Keratinocyte (primary cell): ENCODE measurements around the gene BCAS3.

Source experiments
- CTCF ChIP-seq, 3 experiments: IDR thresholded peaks in 1 of 3; conservative IDR thresholded peaks in 1 of 3; optimal IDR thresholded peaks in 1 of 3; 2 replicates in 2 of 3; 3 replicates in 1 of 3; pipeline versions ENCODE3 to v1.5.1; 2011; ENCODE audit warnings: low read length in 3 of 3, mild to moderate bottlenecking in 3 of 3, moderate library complexity in 2 of 3, control low read depth in 1 of 3, inconsistent platforms in 1 of 3; ENCODE audit not compliant: insufficient read depth in 2 of 3; ENCODE audit errors: extremely low read depth in 1 of 3
- EZH2 ChIP-seq: IDR thresholded peaks from one replicate; pipeline ENCODE4 v1.6.1; 2012; ENCODE audit warnings: inconsistent platforms, mild to moderate bottlenecking, low read length, moderate library complexity

- TF ChIP-seq CTCF (optimal IDR thresholded peaks at IDR 0.05 in 1 of 3, IDR thresholded peaks at IDR 0.05 in 1 of 3, conservative IDR thresholded peaks at IDR 0.05 in 1 of 3; ENCODE audit: extremely low read depth in 1 of 3, insufficient read depth in 2 of 3, low read length in 3 of 3), result no peak
- TF ChIP-seq EZH2, result no peak
Measured at GRCh38 chr17:61010661-61011170, 333.1 kb downstream of the BCAS3 start.
